Stromal cell of bone marrow (primary cell): Measurements from ENCODE around the gene SOX15.
A peak's percentile ranks its signal among the peaks of the same experiment; 100 is the strongest.
"Not testable (repeated sequence)": the region's sequence is repeated elsewhere in the genome, so short reads cannot be mapped to it uniquely, and the experiment has no call there.

ENCODE experiments used
- DNase-seq: peaks from one replicate; pipeline ENCODE4 v3.0.0-alpha.2; 2012; ENCODE audit warnings: low read depth

The SOX15 gene

DNA sequence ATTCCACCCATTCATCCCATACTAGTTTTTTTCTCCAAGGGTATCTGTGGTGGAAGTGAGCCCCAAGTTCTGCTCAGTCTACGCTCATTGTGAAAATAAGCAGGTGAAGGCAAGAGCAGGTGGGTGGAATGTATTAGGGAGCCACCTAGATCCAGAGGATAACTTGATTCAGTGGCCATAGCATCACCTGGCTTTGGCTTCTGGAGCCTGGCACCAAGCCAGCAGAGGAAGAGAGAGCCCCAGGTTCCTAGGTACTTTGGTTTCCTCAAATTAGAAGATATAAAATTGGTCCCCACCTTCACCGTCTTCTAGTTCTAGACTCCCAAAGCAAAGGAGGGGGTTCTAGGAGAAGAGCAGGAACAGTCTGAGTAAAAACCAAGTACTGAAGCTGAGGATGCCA lies 20.7 kb upstream of the SOX15 start:
- DNase-seq, result no peak

DNA sequence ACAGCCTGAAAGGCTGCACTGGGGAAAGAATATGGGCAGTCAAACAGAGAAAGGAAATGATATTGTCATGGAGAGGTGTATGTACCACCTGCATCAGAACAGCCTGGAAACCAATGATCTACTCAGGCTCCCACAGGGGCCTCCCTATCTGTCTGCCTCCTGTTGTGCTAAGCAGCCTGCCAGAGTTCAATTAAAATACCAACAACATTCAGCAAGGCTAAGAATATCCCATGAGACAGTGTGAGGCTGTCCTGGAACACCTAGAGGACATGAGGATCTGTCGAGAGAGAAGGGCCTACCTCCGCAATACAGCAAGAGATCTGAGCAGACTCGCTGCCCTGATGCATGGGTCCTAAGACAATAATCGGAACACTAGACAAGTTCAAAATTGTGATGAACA lies 16.4 kb upstream of the SOX15 start:
- DNase-seq, result no peak

DNA sequence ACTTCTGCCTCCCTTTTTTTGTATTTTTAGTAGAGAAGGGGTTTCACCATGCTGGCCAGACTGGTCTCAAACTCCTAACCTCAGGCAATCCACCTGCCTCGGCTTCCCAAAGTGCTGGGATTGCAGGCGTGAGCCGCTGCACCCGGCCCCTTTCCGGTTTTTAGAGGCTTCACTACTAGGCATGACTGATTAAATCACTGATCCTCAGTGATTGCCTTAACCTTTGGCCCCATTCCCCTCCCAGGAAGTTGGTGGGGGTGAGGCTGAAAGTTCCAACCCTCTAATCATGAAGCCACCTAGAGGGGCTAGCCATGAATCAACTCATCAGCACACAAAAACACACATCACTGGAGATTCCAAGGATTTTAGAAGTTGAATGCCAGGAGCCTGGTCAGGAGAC lies 7.7 kb upstream of the SOX15 start:
- not testable (repeated sequence) for DNase-seq

DNA sequence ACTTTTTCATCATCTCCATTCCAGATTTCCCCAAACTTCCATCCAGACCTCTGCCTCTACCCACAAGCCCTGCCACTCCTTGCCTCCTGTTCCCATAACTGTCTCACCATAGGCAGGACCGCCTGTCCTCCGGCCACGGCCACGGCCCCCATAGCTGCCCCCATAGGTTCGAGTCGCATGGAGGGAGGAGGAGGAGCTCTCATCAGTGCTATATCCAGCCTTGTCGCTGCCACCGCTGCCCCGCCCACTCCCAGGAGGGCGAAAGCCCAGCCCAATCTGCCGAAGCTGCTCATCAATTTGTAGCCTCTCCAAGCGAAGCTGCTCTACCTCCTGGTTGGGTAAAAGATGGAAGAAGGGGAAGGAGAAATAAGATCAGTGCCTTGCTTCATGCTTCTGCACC lies 3.4 kb upstream of the SOX15 start:
- no peak for DNase-seq

DNA sequence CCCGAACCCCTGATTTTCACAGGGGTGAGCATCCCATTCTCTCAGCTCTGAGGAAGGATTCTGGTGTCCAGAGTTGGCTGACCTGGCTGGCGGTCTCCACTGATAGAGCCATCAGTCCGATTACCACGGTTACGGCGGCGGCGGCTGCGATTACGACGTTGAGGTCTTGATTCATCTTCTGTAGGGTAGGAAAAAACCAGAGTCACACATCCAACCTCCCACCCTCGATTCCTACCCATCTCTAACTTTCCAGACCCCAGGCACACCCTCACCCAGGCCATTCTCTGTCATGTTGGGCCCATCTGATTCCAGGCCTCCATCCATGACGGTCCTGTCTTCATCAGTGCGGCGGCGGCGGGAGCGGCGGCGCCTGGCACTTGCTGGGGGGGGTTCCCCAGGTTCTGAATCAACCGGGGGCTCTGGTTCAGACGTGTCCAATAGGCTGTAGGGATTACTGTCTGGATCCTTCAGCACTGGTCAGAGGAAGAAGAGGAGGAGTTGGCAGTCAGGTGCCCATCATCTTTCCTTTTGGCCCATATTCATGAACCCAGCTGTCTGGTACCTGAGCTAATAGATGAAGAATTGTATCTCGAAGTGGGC lies 2.6 kb upstream of the SOX15 start:
- no peak for DNase-seq

DNA sequence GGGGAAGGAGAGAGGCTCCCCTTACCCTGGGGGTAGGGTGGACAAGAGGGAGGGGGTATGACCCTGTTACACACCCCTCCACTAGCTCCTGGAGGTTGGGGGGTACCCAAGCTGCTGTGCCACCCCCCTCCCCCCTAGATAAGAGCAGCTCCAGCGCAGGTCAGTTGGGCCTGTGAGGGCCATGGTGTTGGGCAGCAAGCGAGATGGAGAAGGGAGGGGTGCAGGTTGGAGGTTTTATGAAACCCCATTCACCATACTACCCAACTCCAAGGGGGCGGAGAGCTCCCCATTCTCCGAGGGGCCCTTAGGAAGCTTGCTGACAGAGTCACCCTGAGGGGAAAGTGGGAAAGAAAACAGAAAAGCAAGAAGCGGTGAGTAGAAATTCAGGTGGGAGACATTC lies 1.7 kb upstream of the SOX15 start:
- no peak for DNase-seq

DNA sequence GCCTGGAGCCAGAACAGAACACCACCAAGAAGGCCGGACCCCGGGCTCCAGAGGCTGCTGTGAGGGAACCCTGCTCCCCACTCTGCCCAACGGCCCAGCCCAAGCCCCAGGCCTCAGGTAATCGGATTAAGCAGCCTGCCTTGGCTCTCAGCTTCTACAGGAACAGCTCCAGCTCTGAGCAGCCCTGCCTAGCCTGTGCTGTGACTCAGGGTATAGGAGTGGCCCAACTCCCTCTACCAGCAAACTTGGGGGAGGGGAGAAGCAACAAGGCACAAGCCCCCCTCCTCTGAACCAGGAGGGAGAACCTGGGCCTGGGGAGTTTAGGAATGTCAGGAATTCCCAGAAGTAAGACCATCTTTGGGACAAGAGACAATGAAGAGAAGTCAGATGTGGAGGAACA lies 849 bp upstream of the SOX15 start:
- DNase-seq, result no peak

DNA sequence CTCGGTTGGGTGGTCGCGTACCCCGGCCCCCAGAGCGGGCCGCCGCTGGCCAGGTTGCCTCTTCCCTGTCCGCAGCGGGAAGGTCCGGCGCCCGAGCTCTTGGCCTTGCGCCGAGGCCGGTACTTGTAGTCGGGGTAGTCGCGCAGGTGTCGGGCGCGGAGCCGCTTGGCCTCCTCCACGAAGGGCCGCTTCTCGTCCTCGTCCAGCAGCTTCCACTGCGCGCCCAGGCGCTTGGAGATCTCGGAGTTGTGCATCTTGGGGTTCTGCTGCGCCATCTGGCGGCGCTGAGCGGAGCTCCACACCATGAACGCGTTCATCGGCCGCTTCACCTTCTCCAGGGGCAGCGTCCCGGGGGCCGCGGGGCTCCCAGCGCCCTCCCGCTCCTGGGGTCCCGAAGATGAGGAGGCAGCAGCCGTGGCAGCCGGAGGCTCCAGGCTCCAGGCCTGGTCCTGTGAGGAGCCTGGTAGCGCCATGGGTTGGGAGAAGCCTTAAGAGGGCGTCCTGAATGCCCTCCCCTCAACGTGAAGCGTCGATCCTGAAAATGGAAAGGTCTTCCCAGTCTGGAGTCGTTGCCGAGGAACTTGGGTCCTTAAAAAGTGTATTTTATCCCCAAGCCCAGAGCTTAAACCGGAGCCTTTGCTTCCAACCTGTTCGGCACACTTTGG lies 558 bp downstream of the SOX15 start:
- peak; percentile 65 for DNase-seq

DNA sequence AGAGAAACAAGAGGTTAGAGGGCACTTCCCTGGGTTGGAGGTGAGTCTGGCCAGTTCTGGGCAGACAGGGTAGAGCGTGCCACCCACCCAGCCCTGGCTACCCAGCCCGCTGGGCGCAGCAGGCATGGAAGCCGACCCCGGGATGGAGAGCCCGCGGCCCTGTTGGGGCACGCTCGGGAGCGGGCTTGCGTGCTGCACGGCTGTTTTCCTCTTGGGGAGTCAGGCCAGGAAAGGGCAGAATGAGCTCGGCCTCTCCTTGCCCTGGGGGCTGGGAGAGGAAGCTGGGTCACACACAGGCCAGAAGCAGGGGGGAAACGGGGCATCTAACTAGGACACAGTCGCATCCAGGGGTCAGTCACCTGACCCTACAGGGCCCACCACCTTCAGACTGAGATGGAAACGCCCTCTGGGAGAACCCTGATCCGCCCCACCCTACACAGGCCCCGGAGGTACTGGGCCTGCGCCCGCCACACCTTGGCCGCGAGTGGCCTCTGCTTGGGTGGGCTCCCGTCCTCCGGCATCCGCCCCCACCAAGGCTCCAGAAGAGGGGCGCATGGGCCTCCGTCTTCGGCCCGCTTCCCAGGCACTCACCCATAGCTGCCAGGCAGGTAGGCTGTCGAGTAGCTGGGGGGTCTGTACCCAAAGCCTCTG lies 1.2 kb downstream of the SOX15 start:
- DNase-seq, result no peak

DNA sequence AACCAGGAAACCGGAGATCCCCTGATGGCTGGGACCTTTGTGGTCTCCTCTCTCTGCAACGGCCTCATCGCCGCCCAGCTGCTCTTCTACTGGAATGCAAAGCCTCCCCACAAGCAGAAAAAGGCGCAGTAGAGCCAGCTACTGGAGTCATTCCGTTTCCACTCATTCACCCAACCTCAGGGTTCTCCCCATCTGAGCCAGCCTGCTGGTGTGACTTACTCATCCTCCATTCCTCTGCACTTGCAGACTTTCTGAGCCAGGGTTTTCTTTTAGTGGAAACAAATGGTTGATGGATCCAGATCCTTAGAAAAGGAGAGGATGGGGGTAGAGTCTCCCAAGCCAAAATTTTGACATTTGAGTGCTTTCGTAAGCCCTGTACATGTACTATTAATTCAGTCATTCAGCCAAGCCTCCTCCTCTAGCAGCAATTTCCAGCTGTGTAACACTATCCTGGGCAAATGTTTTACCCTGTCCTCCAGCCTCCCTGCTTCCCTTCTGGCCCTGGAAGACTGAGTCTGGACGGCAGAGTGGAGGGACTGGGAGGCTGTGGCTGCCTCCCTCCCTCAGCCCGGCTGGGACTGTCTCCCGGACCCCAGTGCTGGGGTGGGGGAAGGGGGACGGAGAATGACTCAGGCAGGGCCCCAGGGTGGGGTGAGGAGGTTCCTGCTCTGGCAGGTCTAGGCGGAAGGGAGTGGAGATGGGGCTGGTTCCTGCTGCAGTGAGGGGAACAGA lies 2.3 kb downstream of the SOX15 start:
- DNase-seq, result peak; percentile 90

DNA sequence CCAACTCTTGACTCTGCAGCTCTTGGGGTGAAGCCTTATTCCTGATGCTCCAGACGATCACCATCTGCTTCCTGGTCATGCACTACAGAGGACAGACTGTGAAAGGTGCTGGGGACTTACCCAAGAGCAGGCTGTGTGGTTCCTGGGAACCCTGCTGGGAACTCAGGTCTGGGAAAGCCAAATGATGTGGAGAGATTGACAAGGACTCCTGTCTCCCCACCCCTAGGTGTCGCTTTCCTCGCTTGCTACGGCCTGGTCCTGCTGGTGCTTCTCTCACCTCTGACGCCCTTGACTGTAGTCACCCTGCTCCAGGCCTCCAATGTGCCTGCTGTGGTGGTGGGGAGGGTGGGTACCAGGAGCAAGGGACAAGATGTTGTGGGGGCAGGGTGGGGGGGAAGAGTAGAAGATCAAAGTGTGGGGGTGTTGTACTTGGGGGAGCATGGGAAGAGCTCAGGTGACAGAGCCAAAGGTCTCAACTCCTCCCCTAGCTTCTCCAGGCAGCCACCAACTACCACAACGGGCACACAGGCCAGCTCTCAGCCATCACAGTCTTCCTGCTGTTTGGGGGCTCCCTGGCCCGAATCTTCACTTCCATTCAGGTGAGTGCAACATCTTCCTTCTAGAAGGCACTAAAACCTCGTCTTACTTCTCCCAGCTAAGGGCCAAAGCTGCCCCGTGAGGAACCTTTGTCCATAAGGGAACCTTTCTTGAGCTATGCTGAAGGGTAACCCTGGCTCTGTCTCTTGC lies 3.0 kb downstream of the SOX15 start:
- DNase-seq, result no peak

DNA sequence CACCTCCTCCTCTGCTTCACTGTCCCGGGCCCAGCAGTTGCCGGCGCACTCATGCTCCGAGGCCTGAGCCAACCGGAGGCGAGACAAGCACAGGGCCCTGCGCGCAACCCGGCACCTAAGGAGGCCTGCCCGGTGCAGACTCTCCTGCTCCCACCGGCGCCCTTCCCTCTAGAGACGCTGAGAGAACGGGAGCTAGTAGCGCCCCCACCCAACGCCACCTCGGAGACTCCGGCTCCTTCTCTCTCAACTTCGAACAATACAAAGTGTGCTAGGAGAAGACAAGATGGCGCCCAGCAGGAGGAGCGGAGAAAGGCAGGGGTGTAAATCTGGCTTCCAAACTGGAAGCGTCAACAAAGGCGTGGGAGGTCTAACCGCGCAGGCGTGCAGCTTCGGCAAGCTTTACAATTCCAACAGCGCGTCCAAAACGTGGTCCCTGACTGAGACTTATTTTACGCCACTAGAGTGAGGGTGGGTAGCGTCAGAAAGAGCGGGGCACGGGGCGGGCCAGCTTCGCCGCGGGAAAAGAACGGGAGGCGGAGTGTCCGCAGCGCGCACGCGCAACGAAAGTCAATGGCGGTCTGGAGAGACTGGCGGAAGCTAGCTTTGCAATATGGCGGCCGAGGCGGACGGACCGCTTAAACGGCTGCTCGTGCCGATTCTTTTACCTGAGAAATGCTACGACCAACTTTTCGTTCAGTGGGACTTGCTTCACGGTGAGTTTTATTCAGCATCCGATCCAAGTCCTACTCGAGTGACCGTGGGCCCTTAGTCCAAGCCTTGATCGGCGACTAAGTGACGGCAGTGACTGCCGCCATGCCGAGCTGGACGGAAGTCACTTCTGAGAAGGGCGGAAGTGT lies 6.4 kb downstream of the SOX15 start, which contains the start of gene MPDU1:
Gene MPDU1, plus strand, starts transcription at position 600 of the 857 bp plus-strand sequence. Its CDS starts 11 bp downstream, at position 611.
- peak; percentile 95 for DNase-seq

DNA sequence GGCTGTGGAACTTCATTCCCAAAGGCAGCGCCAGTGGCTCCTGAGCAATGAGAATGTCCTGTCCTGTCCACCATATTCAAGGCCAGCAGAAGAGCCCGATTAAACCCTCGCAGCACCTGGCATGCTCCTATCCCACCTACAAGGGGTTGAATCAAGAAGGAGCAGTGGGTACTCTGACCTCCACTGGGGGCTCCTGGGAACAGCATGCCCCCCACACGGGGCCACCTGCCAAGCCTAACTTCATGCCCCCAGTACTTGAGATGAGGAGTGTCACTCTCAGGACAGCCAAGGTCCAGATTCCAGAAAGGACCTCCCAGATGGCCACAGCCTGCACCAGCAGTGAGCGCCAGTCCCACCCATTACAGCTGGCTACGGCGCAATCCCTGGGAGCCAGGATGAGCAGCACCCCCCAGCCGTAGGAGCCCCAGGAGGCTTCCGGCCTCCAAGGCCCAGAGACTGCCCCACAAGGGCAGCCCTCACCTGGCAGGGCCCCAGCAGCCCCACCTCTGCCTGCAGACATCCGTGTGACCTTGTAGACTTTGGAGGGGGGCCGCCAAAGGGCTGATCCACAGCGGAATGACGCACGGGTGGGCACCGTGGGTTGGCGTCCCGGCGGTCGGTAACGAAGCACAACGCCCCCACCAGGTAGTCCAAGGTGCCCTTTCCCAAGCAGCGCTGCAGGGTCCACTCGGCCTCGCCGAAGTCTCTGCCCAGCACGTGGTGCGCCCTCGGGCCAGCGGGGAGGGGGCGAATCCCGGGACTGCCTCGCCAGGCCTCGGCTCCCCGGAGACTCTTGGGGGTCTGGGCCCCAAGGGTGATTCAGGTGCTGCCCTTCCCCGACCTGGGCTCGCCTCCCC lies 7.3 kb downstream of the SOX15 start:
- no peak for DNase-seq

DNA sequence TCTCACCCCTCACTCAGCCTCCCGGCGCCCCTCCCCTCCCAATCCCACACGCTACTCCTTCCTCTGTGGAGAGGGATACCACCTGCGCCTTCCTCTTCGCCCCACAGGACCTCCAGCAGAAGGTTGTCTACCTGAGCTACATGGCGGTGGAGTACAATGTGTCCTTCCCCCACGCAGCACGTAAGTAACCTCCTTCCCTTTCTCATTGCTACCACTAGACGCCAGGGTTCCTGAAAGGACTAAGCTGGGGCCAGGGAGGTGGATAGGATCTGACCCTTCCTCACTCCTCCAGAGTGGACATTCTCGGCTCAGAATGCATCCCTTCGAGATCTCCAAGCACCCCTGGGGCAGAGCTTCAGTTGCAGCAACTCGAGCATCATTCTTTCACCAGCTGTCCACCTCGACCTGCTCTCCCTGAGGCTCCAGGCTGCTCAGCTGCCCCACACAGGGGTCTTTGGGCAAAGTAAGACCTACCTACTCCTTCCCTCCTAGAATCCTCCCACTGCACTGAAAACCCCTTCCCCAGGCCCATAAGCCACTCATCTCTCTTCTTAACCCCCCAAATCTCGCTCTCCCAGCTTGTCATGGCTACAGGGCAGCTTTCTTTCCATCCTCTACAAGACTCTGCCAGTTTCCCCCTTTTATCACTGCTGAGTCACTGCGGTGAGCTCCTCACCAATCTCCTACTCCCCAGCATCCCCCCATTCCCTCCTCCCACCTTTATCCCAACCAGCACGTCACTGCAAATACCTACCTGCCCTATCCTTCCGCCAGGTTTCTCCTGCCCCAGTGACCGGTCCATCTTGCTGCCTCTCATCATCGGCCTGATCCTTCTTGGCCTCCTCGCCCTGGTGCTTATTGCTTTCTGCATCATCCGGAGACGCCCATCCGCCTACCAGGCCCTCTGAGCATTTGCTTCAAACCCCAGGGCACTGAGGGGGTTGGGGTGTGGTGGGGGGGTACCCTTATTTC lies 9.0 kb downstream of the SOX15 start:
- DNase-seq, result no peak

DNA sequence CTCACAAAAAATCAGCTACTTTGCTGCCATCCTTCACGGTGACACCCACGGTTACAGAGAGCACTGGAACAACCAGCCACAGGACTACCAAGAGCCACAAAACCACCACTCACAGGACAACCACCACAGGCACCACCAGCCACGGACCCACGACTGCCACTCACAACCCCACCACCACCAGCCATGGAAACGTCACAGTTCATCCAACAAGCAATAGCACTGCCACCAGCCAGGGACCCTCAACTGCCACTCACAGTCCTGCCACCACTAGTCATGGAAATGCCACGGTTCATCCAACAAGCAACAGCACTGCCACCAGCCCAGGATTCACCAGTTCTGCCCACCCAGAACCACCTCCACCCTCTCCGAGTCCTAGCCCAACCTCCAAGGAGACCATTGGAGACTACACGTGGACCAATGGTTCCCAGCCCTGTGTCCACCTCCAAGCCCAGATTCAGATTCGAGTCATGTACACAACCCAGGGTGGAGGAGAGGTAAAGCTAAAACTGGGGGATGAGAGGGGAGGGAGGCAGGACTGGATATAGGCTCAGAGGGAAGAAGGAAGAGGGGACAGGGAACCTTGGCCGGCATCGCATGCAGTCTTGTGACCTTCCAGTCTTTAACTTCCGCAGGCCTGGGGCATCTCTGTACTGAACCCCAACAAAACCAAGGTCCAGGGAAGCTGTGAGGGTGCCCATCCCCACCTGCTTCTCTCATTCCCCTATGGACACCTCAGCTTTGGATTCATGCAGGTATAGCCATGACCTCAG lies 9.9 kb downstream of the SOX15 start:
- no peak for DNase-seq

DNA sequence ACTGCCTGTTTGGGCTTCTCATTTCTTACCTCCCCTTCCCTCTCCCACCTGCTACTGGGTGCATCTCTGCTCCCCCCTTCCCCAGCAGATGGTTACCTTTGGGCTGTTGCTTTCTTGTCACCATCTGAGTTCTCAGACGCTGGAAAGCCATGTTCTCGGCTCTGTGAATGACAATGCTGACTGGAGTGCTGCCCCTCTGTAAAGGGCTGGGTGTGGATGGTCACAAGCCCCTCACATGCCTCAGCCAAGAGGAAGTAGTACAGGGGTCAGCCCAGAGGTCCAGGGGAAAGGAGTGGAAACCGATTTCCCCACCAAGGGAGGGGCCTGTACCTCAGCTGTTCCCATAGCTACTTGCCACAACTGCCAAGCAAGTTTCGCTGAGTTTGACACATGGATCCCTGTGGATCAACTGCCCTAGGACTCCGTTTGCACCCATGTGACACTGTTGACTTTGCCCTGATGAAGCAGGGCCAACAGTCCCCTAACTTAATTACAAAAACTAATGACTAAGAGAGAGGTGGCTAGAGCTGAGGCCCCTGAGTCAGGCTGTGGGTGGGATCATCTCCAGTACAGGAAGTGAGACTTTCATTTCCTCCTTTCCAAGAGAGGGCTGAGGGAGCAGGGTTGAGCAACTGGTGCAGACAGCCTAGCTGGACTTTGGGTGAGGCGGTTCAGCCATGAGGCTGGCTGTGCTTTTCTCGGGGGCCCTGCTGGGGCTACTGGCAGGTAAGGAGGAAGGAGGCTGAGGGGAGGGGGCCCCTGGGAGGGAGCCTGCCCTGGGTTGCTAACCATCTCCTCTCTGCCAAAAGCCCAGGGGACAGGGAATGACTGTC lies 10.7 kb downstream of the SOX15 start, which contains the start of gene CD68:
Gene CD68, plus strand, starts transcription at position 638 of the 833 bp plus-strand sequence. Its CDS starts 40 bp downstream, at position 678.
- peak; percentile 96 for DNase-seq
